Measurements from ENCODE around the gene TRIM38. TPM values are rescaled to one million over a fixed set of nuclear protein-coding genes. Genes with fewer than 3 reads are reported as not detected.

Gene TRIM38
- total RNA-seq, 1 donor from 2014 or later = 6.8 TPM

GRCh38 chr6:26019261-26019830 lies 56.7 kb downstream of the TRIM38 start:
- no peaks in the 10 kb centered on the region for H3K9me3 ChIP-seq (ENCODE audit: insufficient read depth, low read depth, low read length)
- DNase-seq (ENCODE audit: low read depth) (no peak), FAIRE-seq (no peak)
- no peaks in the 10 kb centered on the region for H3K36me3 Mint-ChIP-seq (ENCODE audit: low read depth, unreplicated experiment)
- peak overlapping the region; percentile 27 for H3K4me3 Mint-ChIP-seq (ENCODE audit: unreplicated experiment)
- H3K4me1 Mint-ChIP-seq (ENCODE audit: low read depth, unreplicated experiment) = peaks cover 6% of the 10 kb centered on the region
- no peaks in the 10 kb centered on the region for H3K27me3 Mint-ChIP-seq (ENCODE audit: low read depth, unreplicated experiment)
- no peak overlapping the region for H3K9ac ChIP-seq (ENCODE audit: low read length)
- H4K20me1 ChIP-seq (ENCODE audit: insufficient read depth, low read length) = no peaks in the 10 kb centered on the region
- no peak overlapping the region for H3K4me3 ChIP-seq (ENCODE audit: insufficient read depth, low read depth, low read length)
- no peak overlapping the region for H3K27ac ChIP-seq (ENCODE audit: low read depth, low read length)
- H3K79me2 ChIP-seq (ENCODE audit: insufficient read depth, low read length) = no peaks in the 10 kb centered on the region
- no peak for TF ChIP-seq EZH2 (IDR thresholded peaks at IDR 0.05; ENCODE audit: insufficient read depth, low read length)
- TF ChIP-seq, protein P1, sequence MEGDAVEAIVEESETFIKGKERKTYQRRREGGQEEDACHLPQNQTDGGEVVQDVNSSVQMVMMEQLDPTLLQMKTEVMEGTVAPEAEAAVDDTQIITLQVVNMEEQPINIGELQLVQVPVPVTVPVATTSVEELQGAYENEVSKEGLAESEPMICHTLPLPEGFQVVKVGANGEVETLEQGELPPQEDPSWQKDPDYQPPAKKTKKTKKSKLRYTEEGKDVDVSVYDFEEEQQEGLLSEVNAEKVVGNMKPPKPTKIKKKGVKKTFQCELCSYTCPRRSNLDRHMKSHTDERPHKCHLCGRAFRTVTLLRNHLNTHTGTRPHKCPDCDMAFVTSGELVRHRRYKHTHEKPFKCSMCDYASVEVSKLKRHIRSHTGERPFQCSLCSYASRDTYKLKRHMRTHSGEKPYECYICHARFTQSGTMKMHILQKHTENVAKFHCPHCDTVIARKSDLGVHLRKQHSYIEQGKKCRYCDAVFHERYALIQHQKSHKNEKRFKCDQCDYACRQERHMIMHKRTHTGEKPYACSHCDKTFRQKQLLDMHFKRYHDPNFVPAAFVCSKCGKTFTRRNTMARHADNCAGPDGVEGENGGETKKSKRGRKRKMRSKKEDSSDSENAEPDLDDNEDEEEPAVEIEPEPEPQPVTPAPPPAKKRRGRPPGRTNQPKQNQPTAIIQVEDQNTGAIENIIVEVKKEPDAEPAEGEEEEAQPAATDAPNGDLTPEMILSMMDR (IDR thresholded peaks at IDR 0.05; ENCODE audit: insufficient read depth, low read depth, low read length) = no peak
- H3K9me3 Mint-ChIP-seq (ENCODE audit: unreplicated experiment) = no peaks in the 10 kb centered on the region
- peak overlapping the region; percentile 96 for H3K4me2 ChIP-seq (ENCODE audit: low read length)
- peaks cover 24% of the 10 kb centered on the region for H3K4me1 ChIP-seq (ENCODE audit: insufficient read depth, low read length)
- no peak overlapping the region for H3K27ac Mint-ChIP-seq (ENCODE audit: unreplicated experiment)
- no peak overlapping the region for H2AFZ ChIP-seq (ENCODE audit: low read depth, low read length)
- H3K27me3 ChIP-seq (ENCODE audit: insufficient read depth, low read length) = no peaks in the 10 kb centered on the region
- no peaks in the 10 kb centered on the region for H3K36me3 ChIP-seq (ENCODE audit: insufficient read depth, low read length)

GRCh38 chr6:26019967-26020328 lies 57.3 kb downstream of the TRIM38 start:
- Mint-ChIP-seq H3K4me3 (ENCODE audit: unreplicated experiment) (peak overlapping the region; percentile 97), H3K9me3 (ENCODE audit: unreplicated experiment) (no peaks in the 10 kb centered on the region), H3K27ac (ENCODE audit: unreplicated experiment) (peak overlapping the region; percentile 41), H3K36me3 (ENCODE audit: low read depth, unreplicated experiment) (no peaks in the 10 kb centered on the region), H3K4me1 (ENCODE audit: low read depth, unreplicated experiment) (peaks cover 6% of the 10 kb centered on the region), H3K27me3 (ENCODE audit: low read depth, unreplicated experiment) (no peaks in the 10 kb centered on the region)
- FAIRE-seq (no peak), DNase-seq (ENCODE audit: low read depth) (no peak)
- H3K79me2 ChIP-seq (ENCODE audit: insufficient read depth, low read length) = no peaks in the 10 kb centered on the region
- H3K27me3 ChIP-seq (ENCODE audit: insufficient read depth, low read length) = no peaks in the 10 kb centered on the region
- H3K4me2 ChIP-seq (ENCODE audit: low read length) = peak overlapping the region; percentile 96
- H3K9me3 ChIP-seq (ENCODE audit: insufficient read depth, low read depth, low read length) = no peaks in the 10 kb centered on the region
- H3K27ac ChIP-seq (ENCODE audit: low read depth, low read length) = peak overlapping the region; percentile 95
- H3K9ac ChIP-seq (ENCODE audit: low read length) = peak overlapping the region; percentile 88
- peaks cover 24% of the 10 kb centered on the region for H3K4me1 ChIP-seq (ENCODE audit: insufficient read depth, low read length)
- peak overlapping the region; percentile 83 for H3K4me3 ChIP-seq (ENCODE audit: insufficient read depth, low read depth, low read length)
- TF ChIP-seq, protein P1 (IDR thresholded peaks at IDR 0.05; ENCODE audit: insufficient read depth, low read depth, low read length) = no peak
- no peak for TF ChIP-seq EZH2 (IDR thresholded peaks at IDR 0.05; ENCODE audit: insufficient read depth, low read length)
- H2AFZ ChIP-seq (ENCODE audit: low read depth, low read length) = no peak overlapping the region
- no peaks in the 10 kb centered on the region for H3K36me3 ChIP-seq (ENCODE audit: insufficient read depth, low read length)
- H4K20me1 ChIP-seq (ENCODE audit: insufficient read depth, low read length) = no peaks in the 10 kb centered on the region

GRCh38 chr6:26020329-26021000 lies 57.9 kb downstream of the TRIM38 start:
- H2AFZ ChIP-seq (ENCODE audit: low read depth, low read length) = peak overlapping the region; percentile 58
- H3K27ac ChIP-seq (ENCODE audit: low read depth, low read length) = peak overlapping the region; percentile 95
- H3K9me3 Mint-ChIP-seq (ENCODE audit: unreplicated experiment) = no peaks in the 10 kb centered on the region

More at GRCh38 chr6:26020329-26021000, 57.9 kb downstream of the TRIM38 start:
- Mint-ChIP-seq H3K4me1 (ENCODE audit: low read depth, unreplicated experiment) (peaks cover 9% of the 10 kb centered on the region), H3K27ac (ENCODE audit: unreplicated experiment) (peak overlapping the region; percentile 99), H3K27me3 (ENCODE audit: low read depth, unreplicated experiment) (no peaks in the 10 kb centered on the region), H3K36me3 (ENCODE audit: low read depth, unreplicated experiment) (no peaks in the 10 kb centered on the region), H3K4me3 (ENCODE audit: unreplicated experiment) (peak overlapping the region; percentile 97)
- Histone ChIP-seq H3K36me3 (ENCODE audit: insufficient read depth, low read length) (no peaks in the 10 kb centered on the region), H3K9me3 (ENCODE audit: insufficient read depth, low read depth, low read length) (no peaks in the 10 kb centered on the region), H4K20me1 (ENCODE audit: insufficient read depth, low read length) (no peaks in the 10 kb centered on the region), H3K27me3 (ENCODE audit: insufficient read depth, low read length) (no peaks in the 10 kb centered on the region), H3K4me1 (ENCODE audit: insufficient read depth, low read length) (peaks cover 28% of the 10 kb centered on the region), H3K79me2 (ENCODE audit: insufficient read depth, low read length) (no peaks in the 10 kb centered on the region), H3K4me2 (ENCODE audit: low read length) (peak overlapping the region; percentile 96), H3K4me3 (ENCODE audit: insufficient read depth, low read depth, low read length) (peak overlapping the region; percentile 83), H3K9ac (ENCODE audit: low read length) (peak overlapping the region; percentile 88)
- TF ChIP-seq, protein P1 (IDR thresholded peaks at IDR 0.05; ENCODE audit: insufficient read depth, low read depth, low read length) = no peak
- TF ChIP-seq EZH2 (IDR thresholded peaks at IDR 0.05; ENCODE audit: insufficient read depth, low read length) = no peak
- peak; percentile 84 for DNase-seq (ENCODE audit: low read depth)
- FAIRE-seq = peak; percentile 90

Measured in astrocyte (in vitro differentiated cells and primary cell).